Posterior cingulate gyrus (tissue), 11 donors: ENCODE results near the gene ABCA12.

Experiments
- DNase-seq, 10 donors: peaks; one replicate each; pipeline versions ENCODE4 v3.0.0 to v3.0.0-alpha.2; 2020 to 2021; ENCODE audit warnings: mixed read lengths in 3 of 10
- intact Hi-C: fragments of 100-400 bp; cut with DNase I; formaldehyde crosslinking; loops from one replicate; pipeline ENCODE4 v1.15.1; 2023

The ABCA12 gene

DNA sequence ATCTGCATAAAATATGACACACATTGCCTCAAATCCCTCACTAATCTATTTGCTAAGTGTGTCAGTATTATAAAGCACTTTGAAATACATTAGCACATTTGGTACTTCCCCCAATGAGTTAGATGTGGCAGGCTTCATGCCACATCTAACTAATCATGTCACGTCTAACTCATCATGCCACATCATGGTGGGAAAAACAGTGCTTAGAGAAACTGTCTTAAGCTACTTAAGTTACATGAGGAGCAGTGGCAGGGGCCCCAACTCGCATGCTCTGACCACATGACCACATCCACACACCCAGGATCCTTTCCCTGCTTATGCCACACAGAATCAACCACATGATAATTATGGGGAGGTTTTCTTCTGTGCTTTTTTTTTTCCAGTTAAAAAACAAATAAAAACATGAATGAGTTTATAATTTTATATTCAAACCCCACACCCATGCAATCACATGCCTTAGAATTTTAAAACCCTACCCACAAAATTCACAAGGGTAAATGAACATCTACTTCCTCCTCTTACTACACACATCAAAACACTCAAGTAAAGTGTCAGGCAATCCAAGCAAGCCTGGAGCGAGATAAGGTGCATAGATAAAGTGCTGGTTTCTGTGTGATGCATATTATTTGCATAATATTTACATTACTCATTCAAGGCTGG, 1.6 kb downstream of the ABCA12 start:
- intact Hi-C loops: no loop called here
- no peak for DNase-seq

DNA sequence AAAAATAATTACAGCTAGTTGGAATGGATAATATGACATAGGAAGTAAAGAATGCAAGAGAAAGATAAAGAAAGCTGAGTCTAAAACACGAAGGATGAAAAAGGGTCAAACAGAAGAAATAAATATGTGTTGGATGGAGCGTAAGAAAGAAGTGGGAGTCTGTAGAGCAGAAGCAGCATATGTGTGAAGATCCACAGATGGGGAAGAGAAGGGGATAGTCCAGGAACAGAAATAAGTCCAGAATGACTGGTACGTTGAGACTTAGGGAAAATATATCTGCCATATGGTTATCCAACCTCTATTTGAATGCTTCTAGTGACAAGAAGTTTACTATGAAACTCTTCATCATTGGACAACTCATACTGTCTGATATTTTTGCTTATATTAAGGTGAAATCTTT, 18.0 kb downstream of the ABCA12 start:
- DNase-seq: no peak
- intact Hi-C loops: no loop called here

DNA sequence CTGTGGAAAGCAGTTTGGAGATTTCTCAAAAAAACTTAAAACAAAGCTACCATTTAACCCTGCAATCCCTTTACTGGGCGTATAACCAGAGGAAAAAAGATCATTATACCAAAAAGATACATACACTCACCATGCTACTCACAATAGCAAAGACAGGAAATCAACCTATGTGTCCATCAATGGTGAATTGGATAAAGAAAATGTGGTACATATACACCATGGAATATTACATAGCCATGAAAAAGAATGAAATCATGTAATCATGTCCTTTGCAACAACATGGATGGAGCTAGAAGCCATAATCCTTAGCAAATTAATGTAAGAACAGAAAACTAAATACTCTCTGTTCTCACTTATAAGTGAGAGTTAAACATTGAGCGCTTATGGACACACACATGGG, 18.6 kb downstream of the ABCA12 start:
- DNase-seq: no peak
- intact Hi-C loops: no loop called here

DNA sequence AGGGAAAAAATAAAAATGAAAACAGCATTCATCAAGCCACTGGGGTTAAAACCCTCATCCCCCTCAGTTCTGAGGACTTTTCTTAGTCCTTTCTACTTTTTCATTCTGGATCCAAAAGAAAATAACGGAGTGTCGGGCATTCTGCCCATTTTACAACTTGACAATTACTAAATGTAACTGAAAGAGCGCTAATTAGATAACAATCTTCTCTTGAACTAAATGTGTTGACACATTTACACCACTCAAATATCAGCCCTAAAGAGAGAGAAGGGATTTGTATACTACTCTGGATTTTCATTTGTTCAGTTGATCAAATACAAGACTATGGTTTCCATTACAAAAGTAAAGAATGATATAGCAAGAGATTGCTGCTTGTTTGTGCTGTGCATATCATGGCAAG, 27.5 kb downstream of the ABCA12 start:
- intact Hi-C loops: no loop called here
- no peak for DNase-seq

- no peak for DNase-seq
- intact Hi-C loops: no loop called here
These were observed 31.0 kb downstream of the ABCA12 start for GRCh38 chr2:215107216-215108056.

- no peak for DNase-seq
- intact Hi-C loops: no loop called here
These were observed 32.6 kb downstream of the ABCA12 start for GRCh38 chr2:215105607-215106354.

DNA sequence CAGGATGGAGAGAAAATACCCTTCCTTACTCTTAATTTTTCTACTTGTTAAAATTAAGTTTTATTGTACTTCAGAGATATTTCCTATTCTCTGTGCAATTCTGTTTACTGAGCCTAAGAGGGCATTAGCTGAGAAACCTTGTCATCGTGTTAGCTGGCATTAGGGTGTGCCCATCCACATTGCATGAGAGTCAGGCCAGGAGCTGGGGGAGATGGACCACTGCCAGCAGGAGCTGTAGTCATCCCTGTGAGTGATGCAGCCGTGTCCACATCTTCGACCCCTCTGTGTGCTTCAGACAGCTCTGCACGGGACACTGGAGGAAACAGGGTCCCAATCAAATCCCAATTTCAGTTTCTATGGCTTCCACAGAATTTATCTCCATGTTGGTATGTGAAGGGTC, 34.2 kb downstream of the ABCA12 start:
- intact Hi-C loops: no loop called here
- DNase-seq: no peak

GRCh38 chr2:215098875-215099274, 39.6 kb downstream of the ABCA12 start:
- DNase-seq: no peak
- intact Hi-C loops: no loop called here

- no peak for DNase-seq
- intact Hi-C loops: no loop called here
These were observed 54.3 kb downstream of the ABCA12 start for GRCh38 chr2:215084080-215084479.

DNA sequence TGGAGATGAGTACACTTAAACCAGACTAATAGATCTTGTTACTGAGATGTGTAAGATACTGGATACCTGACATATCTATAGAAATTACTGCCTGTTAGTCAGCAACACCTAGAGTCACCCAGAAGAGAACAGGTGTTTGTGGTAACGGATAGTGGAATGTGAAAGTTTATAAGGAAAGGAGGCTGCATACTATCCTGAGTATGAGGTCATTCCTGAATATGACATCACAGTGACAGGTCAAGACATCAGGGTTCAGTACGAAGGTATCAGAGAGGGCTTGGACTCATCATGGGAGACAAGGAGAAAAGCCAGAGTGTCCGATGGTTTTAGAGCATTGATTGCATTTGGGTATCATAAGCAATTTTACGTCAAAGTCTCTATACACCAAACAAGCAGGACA, 55.3 kb downstream of the ABCA12 start:
- intact Hi-C loops: no loop called here
- DNase-seq: no peak

- intact Hi-C loops: no loop called here
These were observed 56.0 kb downstream of the ABCA12 start for GRCh38 chr2:215082446-215082845.

DNA sequence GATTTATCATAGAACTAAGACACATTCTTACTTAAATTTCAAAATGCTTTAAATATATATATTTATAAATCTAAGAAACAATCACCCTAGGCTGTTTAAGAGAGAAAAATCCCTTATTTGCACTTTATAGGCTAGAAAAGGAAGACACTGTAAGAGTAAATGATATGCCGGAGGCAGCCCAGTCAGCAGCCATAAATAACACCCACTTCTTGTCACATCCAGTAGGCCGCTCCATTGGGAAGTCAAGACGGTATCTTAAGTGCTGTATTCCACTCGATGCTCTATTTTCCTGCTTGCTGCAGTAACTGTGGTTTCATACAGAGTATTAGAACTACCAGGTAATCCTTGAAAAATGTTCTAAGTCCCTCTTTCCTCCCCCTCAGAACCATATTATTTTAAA, 57.9 kb downstream of the ABCA12 start:
- intact Hi-C loops: no loop called here

More at GRCh38 chr2:215082446-215082845, 56.0 kb downstream of the ABCA12 start:
- DNase-seq: no peak

DNA sequence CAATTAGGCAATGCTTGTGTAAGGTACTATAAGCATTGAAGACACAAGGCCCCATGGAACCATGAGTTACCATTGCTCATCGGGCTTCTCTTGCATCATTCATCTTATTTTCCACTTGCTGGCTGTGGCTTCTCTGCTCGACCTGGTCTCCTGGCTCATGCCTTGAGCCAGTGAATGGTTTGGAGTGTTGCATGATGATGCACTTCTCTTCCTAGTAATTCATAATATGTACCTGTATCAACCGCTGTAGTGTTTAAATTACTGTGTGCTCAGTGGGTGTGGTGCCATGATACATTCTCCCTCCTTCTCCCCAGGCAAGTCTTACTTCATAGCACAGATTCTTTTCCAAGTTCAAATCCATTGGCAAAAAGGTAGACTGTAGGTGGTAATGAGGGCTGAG, 66.8 kb downstream of the ABCA12 start:
- intact Hi-C loops: no loop called here
- DNase-seq: no peak

More for the DNA sequence above, 57.9 kb downstream of the ABCA12 start:
- DNase-seq: no peak

GRCh38 chr2:215068399-215068798, 70.0 kb downstream of the ABCA12 start:
- no peak for DNase-seq
- intact Hi-C loops: no loop called here

DNA sequence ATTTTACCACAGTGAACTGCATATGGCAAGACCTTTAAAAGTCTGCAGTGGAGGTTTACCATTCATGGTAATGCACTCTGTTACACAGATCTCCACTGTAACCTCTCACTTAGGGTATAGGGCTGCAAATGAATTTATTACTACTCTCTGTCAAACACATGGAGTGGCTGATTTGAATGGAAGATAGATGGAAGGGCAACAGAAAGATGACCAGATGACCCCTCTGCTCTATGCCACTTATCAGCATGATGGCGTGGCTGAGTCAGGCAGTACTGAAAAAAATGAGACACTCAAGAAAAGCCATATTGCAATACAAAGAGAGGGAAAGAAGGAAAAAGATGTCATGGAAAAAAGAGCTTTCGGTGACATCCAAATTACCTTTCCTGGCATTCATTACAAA, 72.3 kb downstream of the ABCA12 start:
- DNase-seq: no peak
- intact Hi-C loops: no loop called here

DNA sequence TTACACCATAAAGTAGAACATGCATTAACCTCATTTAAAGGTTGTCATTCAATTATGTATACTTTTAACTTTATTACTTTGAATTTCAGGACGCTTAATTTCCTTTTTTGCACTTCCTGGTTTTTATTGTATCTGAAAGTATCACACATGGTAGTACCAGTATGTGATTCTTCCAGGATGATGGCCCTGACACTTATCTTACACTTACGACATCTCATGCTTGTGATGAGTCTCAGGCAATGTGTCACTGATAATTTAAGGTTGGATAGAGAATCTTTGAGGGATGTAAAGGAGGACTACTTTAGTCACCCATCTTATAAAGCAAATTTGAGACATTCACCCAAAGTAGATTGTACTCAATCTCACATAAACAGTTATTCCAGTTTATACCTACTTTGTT, 74.9 kb downstream of the ABCA12 start:
- intact Hi-C loops: no loop called here

GRCh38 chr2:215060861-215061536, 77.4 kb downstream of the ABCA12 start:
- intact Hi-C loops: no loop called here
- DNase-seq: peak in 1 of 10 donors; percentile 15

More for the DNA sequence above, 74.9 kb downstream of the ABCA12 start:
- no peak for DNase-seq

GRCh38 chr2:215059724-215060123, 78.7 kb downstream of the ABCA12 start:
- DNase-seq: no peak
- intact Hi-C loops: no loop called here

- intact Hi-C loops: no loop called here
- DNase-seq: no peak
These were observed 82.5 kb downstream of the ABCA12 start for GRCh38 chr2:215055891-215056290.

DNA sequence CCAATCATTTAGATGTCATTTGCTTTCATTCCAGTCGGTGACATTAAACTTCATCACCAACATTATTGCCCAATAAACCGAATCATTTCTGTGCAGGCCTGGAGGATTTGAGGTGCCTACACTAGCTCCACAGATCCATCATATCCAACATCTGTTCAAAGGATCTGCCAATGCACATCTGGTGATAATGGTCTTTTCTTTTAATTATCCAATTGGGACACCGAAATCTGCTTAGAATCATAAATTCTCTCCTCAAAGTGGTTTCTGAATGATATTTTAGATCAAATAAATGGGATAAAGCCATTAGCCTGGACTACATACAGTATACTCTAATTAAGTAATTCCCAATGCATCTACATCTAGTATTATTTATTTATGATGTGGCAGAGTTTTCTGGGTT, 85.6 kb downstream of the ABCA12 start:
- intact Hi-C loops: no loop called here
- DNase-seq: no peak

DNA sequence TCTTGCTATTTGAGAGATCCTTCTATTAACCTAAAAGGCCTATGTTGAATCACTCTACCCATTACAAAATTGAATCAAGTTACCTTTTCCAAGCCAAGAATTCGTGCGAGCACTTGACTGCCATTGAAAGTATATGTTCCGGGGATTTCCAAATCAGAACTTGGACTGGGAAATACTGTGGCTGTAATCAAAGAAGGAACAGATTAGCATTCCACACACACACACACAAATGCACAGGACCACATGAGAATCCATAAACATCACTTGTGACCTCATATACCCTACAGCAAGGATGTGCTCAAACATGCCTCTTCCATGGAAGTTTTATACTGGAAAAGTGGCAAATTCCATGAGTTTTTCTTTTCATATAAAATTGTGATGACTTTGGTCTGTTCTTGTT, 86.0 kb downstream of the ABCA12 start:
- DNase-seq: no peak
- intact Hi-C loops: no loop called here
